Measurements from ENCODE around the gene SV2B.

SV2B gene

GRCh38 chr15:91193378-91193720 lies 93.3 kb downstream of the SV2B start:
- FAIRE-seq: no peak
- no peak for TF ChIP-seq POU2F2 (IDR thresholded peaks at IDR 0.05; ENCODE audit: low read depth, low read length)
- no peak for TF ChIP-seq SPI1 (IDR thresholded peaks at IDR 0.05; ENCODE audit: low read depth, low read length)
- no peak for TF ChIP-seq TAF1 (IDR thresholded peaks at IDR 0.05; ENCODE audit: low read depth, low read length)
- TF ChIP-seq POLR2AphosphoS5 (IDR thresholded peaks at IDR 0.05; ENCODE audit: low read depth, low read length): no peak
- DNase-seq (ENCODE audit: insufficient read length, low spot score): no peak

GRCh38 chr15:91196127-91196526 lies 96.1 kb downstream of the SV2B start:
- DNase-seq (ENCODE audit: insufficient read length, low spot score): no peak
- TF ChIP-seq POLR2AphosphoS5 (IDR thresholded peaks at IDR 0.05; ENCODE audit: low read depth, low read length) (no peak), SPI1 (IDR thresholded peaks at IDR 0.05; ENCODE audit: low read depth, low read length) (no peak), PAX5 (IDR thresholded peaks at IDR 0.05; ENCODE audit: insufficient read depth, low read length, severe bottlenecking) (no peak), POLR2A (IDR thresholded peaks at IDR 0.05; ENCODE audit: low read depth, low read length) (no peak), TAF1 (IDR thresholded peaks at IDR 0.05; ENCODE audit: low read depth, low read length) (no peak), POU2F2 (IDR thresholded peaks at IDR 0.05; ENCODE audit: low read depth, low read length) (no peak)
- no peak for FAIRE-seq

- no peak for TF ChIP-seq PAX5 (IDR thresholded peaks at IDR 0.05; ENCODE audit: insufficient read depth, low read length, severe bottlenecking)
- no peak for TF ChIP-seq TAF1 (IDR thresholded peaks at IDR 0.05; ENCODE audit: low read depth, low read length)
- no peak for TF ChIP-seq SPI1 (IDR thresholded peaks at IDR 0.05; ENCODE audit: low read depth, low read length)
- no peak for TF ChIP-seq POLR2A (IDR thresholded peaks at IDR 0.05; ENCODE audit: low read depth, low read length)
- TF ChIP-seq POLR2AphosphoS5 (IDR thresholded peaks at IDR 0.05; ENCODE audit: low read depth, low read length): no peak
- no peak for TF ChIP-seq POU2F2 (IDR thresholded peaks at IDR 0.05; ENCODE audit: low read depth, low read length)
- DNase-seq (ENCODE audit: insufficient read length, low spot score) (no peak), FAIRE-seq (no peak)
These were observed 96.7 kb downstream of the SV2B start for GRCh38 chr15:91196768-91197167.

- DNase-seq (ENCODE audit: insufficient read length, low spot score) (no peak), FAIRE-seq (no peak)
- TF ChIP-seq POU2F2 (IDR thresholded peaks at IDR 0.05; ENCODE audit: low read depth, low read length) (no peak), POLR2A (IDR thresholded peaks at IDR 0.05; ENCODE audit: low read depth, low read length) (no peak), TAF1 (IDR thresholded peaks at IDR 0.05; ENCODE audit: low read depth, low read length) (no peak), SPI1 (IDR thresholded peaks at IDR 0.05; ENCODE audit: low read depth, low read length) (no peak), POLR2AphosphoS5 (IDR thresholded peaks at IDR 0.05; ENCODE audit: low read depth, low read length) (no peak), PAX5 (IDR thresholded peaks at IDR 0.05; ENCODE audit: insufficient read depth, low read length, severe bottlenecking) (no peak)
These were observed 99.5 kb downstream of the SV2B start for GRCh38 chr15:91199511-91199910.

- DNase-seq (ENCODE audit: insufficient read length, low spot score): no peak
These were observed 100.2 kb downstream of the SV2B start for GRCh38 chr15:91200101-91200754.

GRCh38 chr15:91202510-91203102 lies 102.5 kb downstream of the SV2B start:
- FAIRE-seq: no peak
- DNase-seq (ENCODE audit: insufficient read length, low spot score): no peak
- TF ChIP-seq POLR2AphosphoS5 (IDR thresholded peaks at IDR 0.05; ENCODE audit: low read depth, low read length): no peak
- TF ChIP-seq PAX5 (IDR thresholded peaks at IDR 0.05; ENCODE audit: insufficient read depth, low read length, severe bottlenecking): no peak
- no peak for TF ChIP-seq POLR2A (IDR thresholded peaks at IDR 0.05; ENCODE audit: low read depth, low read length)
- no peak for TF ChIP-seq TAF1 (IDR thresholded peaks at IDR 0.05; ENCODE audit: low read depth, low read length)

More at GRCh38 chr15:91200101-91200754, 100.2 kb downstream of the SV2B start:
- no peak for FAIRE-seq
- no peak for TF ChIP-seq POLR2A (IDR thresholded peaks at IDR 0.05; ENCODE audit: low read depth, low read length)
- no peak for TF ChIP-seq SPI1 (IDR thresholded peaks at IDR 0.05; ENCODE audit: low read depth, low read length)
- no peak for TF ChIP-seq TAF1 (IDR thresholded peaks at IDR 0.05; ENCODE audit: low read depth, low read length)

- DNase-seq (ENCODE audit: insufficient read length, low spot score): no peak
- no peak for FAIRE-seq
- TF ChIP-seq POLR2A (IDR thresholded peaks at IDR 0.05; ENCODE audit: low read depth, low read length) (no peak), PAX5 (IDR thresholded peaks at IDR 0.05; ENCODE audit: insufficient read depth, low read length, severe bottlenecking) (no peak), SPI1 (IDR thresholded peaks at IDR 0.05; ENCODE audit: low read depth, low read length) (no peak), TAF1 (IDR thresholded peaks at IDR 0.05; ENCODE audit: low read depth, low read length) (no peak)
These were observed 103.7 kb downstream of the SV2B start for GRCh38 chr15:91203619-91204203.

GRCh38 chr15:91208371-91208770 lies 108.3 kb downstream of the SV2B start:
- DNase-seq (ENCODE audit: insufficient read length, low spot score): no peak
- TF ChIP-seq POLR2A (IDR thresholded peaks at IDR 0.05; ENCODE audit: low read depth, low read length): no peak
- TF ChIP-seq TAF1 (IDR thresholded peaks at IDR 0.05; ENCODE audit: low read depth, low read length): no peak
- FAIRE-seq: no peak

- TF ChIP-seq PAX5 (IDR thresholded peaks at IDR 0.05; ENCODE audit: insufficient read depth, low read length, severe bottlenecking): no peak
- TF ChIP-seq SPI1 (IDR thresholded peaks at IDR 0.05; ENCODE audit: low read depth, low read length): no peak
- no peak for TF ChIP-seq POLR2A (IDR thresholded peaks at IDR 0.05; ENCODE audit: low read depth, low read length)
- no peak for TF ChIP-seq POLR2AphosphoS5 (IDR thresholded peaks at IDR 0.05; ENCODE audit: low read depth, low read length)
- no peak for TF ChIP-seq TAF1 (IDR thresholded peaks at IDR 0.05; ENCODE audit: low read depth, low read length)
- TF ChIP-seq POU2F2 (IDR thresholded peaks at IDR 0.05; ENCODE audit: low read depth, low read length): no peak
- FAIRE-seq: no peak
- no peak for DNase-seq (ENCODE audit: insufficient read length, low spot score)
These were observed 109.3 kb downstream of the SV2B start for GRCh38 chr15:91209318-91209717.

GRCh38 chr15:91209726-91210125 lies 109.7 kb downstream of the SV2B start:
- TF ChIP-seq TAF1 (IDR thresholded peaks at IDR 0.05; ENCODE audit: low read depth, low read length) (no peak), POLR2A (IDR thresholded peaks at IDR 0.05; ENCODE audit: low read depth, low read length) (no peak), POLR2AphosphoS5 (IDR thresholded peaks at IDR 0.05; ENCODE audit: low read depth, low read length) (no peak), PAX5 (IDR thresholded peaks at IDR 0.05; ENCODE audit: insufficient read depth, low read length, severe bottlenecking) (no peak), SPI1 (IDR thresholded peaks at IDR 0.05; ENCODE audit: low read depth, low read length) (no peak), POU2F2 (IDR thresholded peaks at IDR 0.05; ENCODE audit: low read depth, low read length) (no peak)
- FAIRE-seq: no peak
- no peak for DNase-seq (ENCODE audit: insufficient read length, low spot score)
